Vagina (tissue), 2 donors: ENCODE data around the gene GRP. TPM values are rescaled to one million over a fixed set of nuclear protein-coding genes. Genes with fewer than 3 reads are reported as not detected.

Experiments used
- DNase-seq, 2 donors: peaks; one replicate each; pipeline ENCODE4 v3.0.0-alpha.2; 2017; ENCODE audit errors: extremely low spot score in 2 of 2
- H3K27ac ChIP-seq: fragments of 200-600 bp; sonication (generic); one replicate; pipeline ENCODE4 v1.5.1; 2019
- H3K27me3 ChIP-seq: fragments of 200-600 bp; sonication (generic); one replicate; pipeline ENCODE4 v1.5.1; 2019
- H3K36me3 ChIP-seq, 2 donors: fragments of 200-600 bp; sonication (generic); one replicate each; pipeline ENCODE4 v1.5.1; 2017 to 2019
- H3K4me1 ChIP-seq: fragments of 200-600 bp; sonication (generic); one replicate; pipeline ENCODE4 v1.5.1; 2019
- H3K4me3 ChIP-seq, 2 donors: fragments of 200-600 bp; sonication (generic); 1 replicate in 1 of 2; 2 replicates in 1 of 2; pipeline ENCODE4 v1.5.1; 2016 to 2019
- H3K9me3 ChIP-seq: fragments of 200-600 bp; sonication (generic); one replicate; pipeline ENCODE4 v1.5.1; 2019
- CTCF ChIP-seq, 3 experiments: fragments of 450-650 bp in 2 of 3; fragments of 200-600 bp in 1 of 3; sonication (generic) in 1 of 3; IDR thresholded peaks; one replicate each; pipeline ENCODE4 v1.5.1; 2017 to 2019; ENCODE audit warnings: antibody characterized with exemption in 3 of 3, mild to moderate bottlenecking in 2 of 3, moderate library complexity in 2 of 3
- POLR2A ChIP-seq, 2 donors: fragments of 450-650 bp; IDR thresholded peaks; one replicate each; pipeline ENCODE4 v1.6.1; 2017; ENCODE audit warnings: antibody characterized with exemption in 2 of 2, mild to moderate bottlenecking in 2 of 2, moderate library complexity in 2 of 2
- POLR2AphosphoS5 ChIP-seq, 2 donors: sonication (generic); formaldehyde crosslinking; IDR thresholded peaks; one replicate each; pipeline ENCODE4 v1.9.0; 2017; ENCODE audit warnings: antibody characterized with exemption in 2 of 2, mild to moderate bottlenecking in 2 of 2, low read depth in 1 of 2; ENCODE audit not compliant: insufficient read depth in 1 of 2
- intact Hi-C: fragments of 100-400 bp; cut with DNase I; formaldehyde crosslinking; loops from one replicate; pipeline ENCODE4 v1.15.1; 2023
- total RNA-seq: library from RNA; depleted of rRNA; stranded (reverse); fragments of >200 nt; gene quantifications from one replicate; pipeline ENCODE4 v1.2.3, GENCODE V29; 2016

The GRP gene
- total RNA-seq, 1 donor from 2014 or later: not detected

- intact Hi-C loops: no loop called here
- H3K36me3 ChIP-seq: no peaks in the 10 kb centered on the region
- H3K27ac ChIP-seq: no peak overlapping the region
- no peak for TF ChIP-seq POLR2AphosphoS5 (IDR thresholded peaks at IDR 0.05; ENCODE audit: insufficient read depth in 1 of 2, low read depth in 1 of 2)
- no peak for TF ChIP-seq POLR2A (IDR thresholded peaks at IDR 0.05)
- TF ChIP-seq CTCF (IDR thresholded peaks at IDR 0.05): no peak
- peaks cover 37% of the 10 kb centered on the region for H3K27me3 ChIP-seq
- no peaks in the 10 kb centered on the region for H3K9me3 ChIP-seq
- DNase-seq: no peak
- H3K4me1 ChIP-seq: peaks cover 46% of the 10 kb centered on the region
- peak overlapping the region in 1 of 2 donors; percentile 34 for H3K4me3 ChIP-seq
Measured at GRCh38 chr18:59269563-59270119, 49.7 kb downstream of the GRP start.

- intact Hi-C loops: no loop called here
Measured at GRCh38 chr18:59270689-59271257, 50.8 kb downstream of the GRP start.

GRCh38 chr18:59271606-59272220 is 51.8 kb downstream of the GRP start:
- H3K4me3 ChIP-seq: peak overlapping the region in 1 of 2 donors; percentile 42
- no peaks in the 10 kb centered on the region for H3K36me3 ChIP-seq
- H3K27ac ChIP-seq: no peak overlapping the region
- H3K9me3 ChIP-seq: no peaks in the 10 kb centered on the region
- TF ChIP-seq CTCF (IDR thresholded peaks at IDR 0.05) (no peak), POLR2A (IDR thresholded peaks at IDR 0.05) (no peak), POLR2AphosphoS5 (IDR thresholded peaks at IDR 0.05; ENCODE audit: insufficient read depth in 1 of 2, low read depth in 1 of 2) (no peak)
- no peak for DNase-seq
- intact Hi-C loops: no loop called here
- H3K27me3 ChIP-seq: peaks cover 29% of the 10 kb centered on the region
- H3K4me1 ChIP-seq: peaks cover 33% of the 10 kb centered on the region

More at GRCh38 chr18:59270689-59271257, 50.8 kb downstream of the GRP start:
- Histone ChIP-seq H3K9me3 (no peaks in the 10 kb centered on the region), H3K27me3 (peaks cover 29% of the 10 kb centered on the region), H3K4me3 (no peak overlapping the region), H3K27ac (no peak overlapping the region), H3K4me1 (peaks cover 35% of the 10 kb centered on the region), H3K36me3 (no peaks in the 10 kb centered on the region)
- TF ChIP-seq POLR2A (IDR thresholded peaks at IDR 0.05) (no peak), POLR2AphosphoS5 (IDR thresholded peaks at IDR 0.05; ENCODE audit: insufficient read depth in 1 of 2, low read depth in 1 of 2) (no peak), CTCF (IDR thresholded peaks at IDR 0.05) (no peak)
- no peak for DNase-seq

DNA sequence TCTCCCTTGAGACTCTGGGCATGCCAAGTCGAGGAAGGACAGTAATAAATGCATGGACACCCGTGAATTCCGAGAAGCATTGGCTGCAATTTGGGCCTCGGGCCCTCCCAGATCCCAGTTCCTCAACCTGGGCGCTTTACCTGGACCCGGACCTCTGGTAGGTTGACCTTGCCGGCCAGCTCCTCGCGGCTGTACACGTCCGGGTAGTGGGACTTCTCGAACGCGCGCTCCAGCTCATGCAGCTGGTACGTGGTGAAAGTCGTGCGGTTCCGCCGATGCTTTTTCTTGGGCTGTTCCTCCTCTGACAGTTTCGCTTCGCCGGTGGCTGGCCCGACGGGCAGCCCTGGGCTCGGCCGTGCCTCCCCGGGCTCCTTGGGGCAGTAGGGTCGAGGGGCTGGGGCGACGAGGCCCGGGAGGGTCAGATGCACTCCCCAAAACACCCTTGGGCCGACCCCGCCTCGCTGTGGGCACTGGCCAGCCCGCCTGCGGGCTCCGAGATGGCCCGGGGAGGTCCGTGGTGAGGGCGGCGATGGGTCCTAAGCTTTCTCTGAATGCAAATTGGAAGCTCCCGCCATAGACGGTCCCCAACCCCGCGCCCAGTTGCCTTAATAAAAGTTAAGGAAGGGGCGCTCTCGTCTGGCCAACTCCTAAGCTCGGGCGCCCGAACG is 52.4 kb downstream of the GRP start:
- intact Hi-C loops: no loop called here
- Histone ChIP-seq H3K27me3 (peaks cover 29% of the 10 kb centered on the region), H3K4me3 (peak overlapping the region; percentile 29 to 42), H3K27ac (no peak overlapping the region), H3K36me3 (no peaks in the 10 kb centered on the region), H3K4me1 (peaks cover 33% of the 10 kb centered on the region), H3K9me3 (no peaks in the 10 kb centered on the region)
- no peak for DNase-seq
- no peak for TF ChIP-seq POLR2AphosphoS5 (IDR thresholded peaks at IDR 0.05; ENCODE audit: insufficient read depth in 1 of 2, low read depth in 1 of 2)

DNA sequence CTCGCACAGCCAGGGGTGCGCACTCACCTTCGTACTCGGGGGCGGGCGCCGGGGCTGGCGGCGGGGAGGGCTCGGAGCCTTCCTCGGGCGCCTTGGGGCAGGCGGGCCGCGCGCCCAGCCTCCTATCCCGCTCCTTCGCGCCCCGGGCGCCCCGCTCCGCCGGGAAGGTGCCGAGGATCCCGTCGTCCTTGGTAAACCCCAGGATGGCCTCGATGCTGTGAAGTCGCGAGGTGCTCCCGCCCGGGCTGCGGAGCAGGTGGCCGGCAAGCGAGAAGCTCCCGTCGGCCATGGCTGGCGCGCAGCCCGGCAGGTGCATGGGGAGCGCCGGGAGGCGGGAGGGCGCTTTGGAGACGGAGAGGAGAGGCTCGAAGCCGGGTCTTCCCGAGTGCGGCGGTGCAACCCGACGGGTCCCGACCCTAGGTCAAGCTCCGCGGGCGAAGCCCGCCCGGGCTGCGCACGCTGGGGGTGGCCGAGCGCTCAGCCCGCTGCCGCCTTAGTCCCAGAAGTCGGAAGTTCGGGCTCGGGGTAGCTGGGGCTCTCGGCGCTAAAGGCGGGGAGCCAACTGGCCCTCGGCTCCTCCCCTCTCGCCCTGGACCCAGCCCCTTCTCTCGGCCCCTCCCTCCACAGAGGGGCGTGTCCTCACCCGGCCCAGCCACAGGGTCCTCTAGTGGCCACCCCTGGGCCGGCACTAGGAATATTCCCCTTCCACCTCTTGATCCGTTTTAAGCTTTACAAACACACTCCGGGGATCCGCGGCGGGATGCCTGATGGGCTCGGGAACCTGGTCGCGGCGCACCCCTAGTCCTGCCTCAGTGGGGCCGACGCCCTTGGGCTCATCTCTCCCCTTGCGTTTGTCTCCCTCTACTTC is 53.2 kb downstream of the GRP start, which contains the start of gene RAX:
TSS of gene RAX (minus strand) at position 564 of the 868 bp plus-strand sequence. CDS start at position 316, 248 bp downstream.
- no peak for DNase-seq
- H3K36me3 ChIP-seq: no peaks in the 10 kb centered on the region
- no peaks in the 10 kb centered on the region for H3K9me3 ChIP-seq
- H3K4me3 ChIP-seq: peak within 1 kb of the TSS; percentile 29 to 42
- peaks cover 33% of the 10 kb centered on the region for H3K4me1 ChIP-seq
- H3K27ac ChIP-seq: no peak within 1 kb of the TSS
- peaks cover 29% of the 10 kb centered on the region for H3K27me3 ChIP-seq
- intact Hi-C loops: no loop called here
- no peak for TF ChIP-seq CTCF (IDR thresholded peaks at IDR 0.05)
- TF ChIP-seq POLR2A (IDR thresholded peaks at IDR 0.05): no peak
- no peak for TF ChIP-seq POLR2AphosphoS5 (IDR thresholded peaks at IDR 0.05; ENCODE audit: insufficient read depth in 1 of 2, low read depth in 1 of 2)
